ENCODE measurements around the gene NUDT14.

- TF ChIP-seq CTCF (IDR thresholded peaks at IDR 0.05) (no peak), POLR2A (IDR thresholded peaks at IDR 0.05) (no peak), POLR2AphosphoS5 (IDR thresholded peaks at IDR 0.05) (no peak)
Observed at GRCh38 chr14:105137481-105138020, 43.6 kb downstream of the NUDT14 start.

Data from prostate gland (tissue), 2 donors.